Cortex of kidney (tissue), 1 donor: Measurements from ENCODE around the gene NRCAM.
"Not testable (repeated sequence)": the region's sequence is repeated elsewhere in the genome, so short reads cannot be mapped to it uniquely, and the experiment has no call there.

Experiments used
- DNase-seq: peaks from one replicate; lab custom pipeline; 2025; lab: John Stamatoyannopoulos, UW

The NRCAM gene

GRCh38 chr7:108282427-108282996 lies 173.7 kb downstream of the NRCAM start:
- no peak for DNase-seq

- DNase-seq, result no peak
These were observed 176.1 kb downstream of the NRCAM start for GRCh38 chr7:108280136-108280535.

GRCh38 chr7:108278776-108279175 lies 177.5 kb downstream of the NRCAM start:
- DNase-seq, result no peak

GRCh38 chr7:108278281-108278680 lies 178.0 kb downstream of the NRCAM start:
- no peak for DNase-seq

GRCh38 chr7:108274447-108274846 lies 181.8 kb downstream of the NRCAM start:
- DNase-seq, result not testable (repeated sequence)

- DNase-seq, result not testable (repeated sequence)
These were observed 183.3 kb downstream of the NRCAM start for GRCh38 chr7:108272891-108273290.

- DNase-seq, result no peak
These were observed 185.7 kb downstream of the NRCAM start for GRCh38 chr7:108270385-108271015.

- DNase-seq, result no peak
These were observed 187.9 kb downstream of the NRCAM start for GRCh38 chr7:108268200-108268820.

GRCh38 chr7:108267615-108268014 lies 188.6 kb downstream of the NRCAM start:
- DNase-seq, result no peak

- no peak for DNase-seq
These were observed 189.7 kb downstream of the NRCAM start for GRCh38 chr7:108266491-108266890.

GRCh38 chr7:108266035-108266434 lies 190.2 kb downstream of the NRCAM start:
- no peak for DNase-seq

- DNase-seq, result no peak
These were observed 191.2 kb downstream of the NRCAM start for GRCh38 chr7:108265007-108265406.

- no peak for DNase-seq
These were observed 192.8 kb downstream of the NRCAM start for GRCh38 chr7:108263425-108263824.

GRCh38 chr7:108261560-108262255 lies 194.5 kb downstream of the NRCAM start:
- DNase-seq, result no peak

- DNase-seq, result not testable (repeated sequence)
These were observed 196.8 kb downstream of the NRCAM start for GRCh38 chr7:108259447-108259846.

GRCh38 chr7:108257954-108258353 lies 198.3 kb downstream of the NRCAM start:
- no peak for DNase-seq

GRCh38 chr7:108254259-108254658 lies 202.0 kb downstream of the NRCAM start:
- no peak for DNase-seq

GRCh38 chr7:108253275-108254044 lies 202.8 kb downstream of the NRCAM start:
- no peak for DNase-seq

- DNase-seq, result no peak
These were observed 204.1 kb downstream of the NRCAM start for GRCh38 chr7:108252177-108252576.

GRCh38 chr7:108251700-108252099 lies 204.5 kb downstream of the NRCAM start:
- no peak for DNase-seq

GRCh38 chr7:108249453-108249852 lies 206.8 kb downstream of the NRCAM start:
- no peak for DNase-seq

- no peak for DNase-seq
These were observed 207.4 kb downstream of the NRCAM start for GRCh38 chr7:108248821-108249220.
